CD4-positive, alpha-beta T cell (primary cell): Measurements from ENCODE around the gene PMM2. TPM values are rescaled to one million over a fixed set of nuclear protein-coding genes. Genes with fewer than 3 reads are reported as not detected.

ENCODE experiments used
- ATAC-seq: fragments of 200-7000 bp; cut with Tn5 transposase; one replicate; pipeline ENCODE4 v1.10.0; 2022; ENCODE audit warnings: mild to moderate bottlenecking; ENCODE audit not compliant: poor library complexity
- CTCF ChIA-PET: fragments of 350-600 bp; sonication (Branson Sonifier 250); formaldehyde crosslinking; loops from one replicate; lab custom pipeline; 2021; ENCODE audit warnings: antibody characterized with exemption, inconsistent platforms; lab: Charles Lee
- POLR2A ChIA-PET: fragments of 350-600 bp; sonication (Branson Sonifier 250); formaldehyde crosslinking; loops from one replicate; lab custom pipeline; 2021; ENCODE audit warnings: antibody characterized with exemption, inconsistent platforms; lab: Charles Lee
- DNase-seq, 14 experiments: peaks; one replicate each; pipeline ENCODE4 v3.0.0-alpha.2; 2013 to 2020; ENCODE audit warnings: mixed read lengths in 2 of 14
- H3K27ac ChIP-seq, 2 donors: one replicate each; pipeline versions ENCODE4 v1.5.1 to v1.7.0; 2013; ENCODE audit warnings: low read length in 2 of 2, low read depth in 1 of 2, mild to moderate bottlenecking in 1 of 2
- H3K27me3 ChIP-seq, 2 experiments: 1 replicate in 1 of 2; 2 replicates in 1 of 2; pipeline versions ENCODE4 v1.6.1 to v1.7.0; 2013; ENCODE audit warnings: low read length in 2 of 2, control low read depth in 1 of 2, mild to moderate bottlenecking in 1 of 2, moderate library complexity in 1 of 2; ENCODE audit not compliant: insufficient read depth in 2 of 2, control insufficient read depth in 1 of 2
- H3K36me3 ChIP-seq: one replicate; pipeline ENCODE4 v1.6.1; 2013; ENCODE audit warnings: low read length, control low read depth; ENCODE audit not compliant: insufficient read depth
- H3K4me1 ChIP-seq: one replicate; pipeline ENCODE4 v1.6.1; 2013; ENCODE audit warnings: low read length, control low read depth; ENCODE audit not compliant: insufficient read depth
- H3K4me3 ChIP-seq: one replicate; pipeline ENCODE4 v1.5.1; 2013; ENCODE audit warnings: mild to moderate bottlenecking, low read length, moderate library complexity
- H3K9me3 ChIP-seq, 2 experiments: 1 replicate in 1 of 2; 2 replicates in 1 of 2; pipeline versions ENCODE4 v1.6.1 to v1.7.0; 2013; ENCODE audit warnings: low read length in 2 of 2, mild to moderate bottlenecking in 2 of 2, control low read depth in 1 of 2, moderate library complexity in 1 of 2; ENCODE audit not compliant: control insufficient read depth in 1 of 2, insufficient read depth in 1 of 2
- H3K27ac Mint-ChIP-seq: one replicate; pipeline ENCODE4 v1.8.0; 2020; ENCODE audit warnings: mixed read lengths
- H3K27me3 Mint-ChIP-seq: one replicate; pipeline ENCODE4 v1.8.0; 2021; ENCODE audit warnings: mixed read lengths
- H3K36me3 Mint-ChIP-seq: one replicate; pipeline ENCODE4 v1.8.0; 2021; ENCODE audit warnings: low read depth, mixed read lengths
- H3K4me1 Mint-ChIP-seq: one replicate; pipeline ENCODE4 v1.8.0; 2021; ENCODE audit warnings: low read depth, mixed read lengths
- H3K4me3 Mint-ChIP-seq: one replicate; pipeline ENCODE4 v1.8.0; 2020; ENCODE audit warnings: mild to moderate bottlenecking, mixed read lengths
- H3K9me3 Mint-ChIP-seq: one replicate; pipeline ENCODE4 v1.8.0; 2020; ENCODE audit warnings: mixed read lengths
- CTCF ChIP-seq: fragments of 200-600 bp; IDR thresholded peaks from one replicate; pipeline ENCODE4 v1.8.0; 2022; ENCODE audit warnings: antibody characterized with exemption, mild to moderate bottlenecking
- intact Hi-C, 2 experiments: fragments of 100-400 bp; cut with DNase I in 1 of 2; cut with micrococcal nuclease in 1 of 2; formaldehyde crosslinking; loops; one replicate each; pipeline versions ENCODE4 v1.15.1 to v1.9.0; 2023 to 2025; cut with DNase I, micrococcal nuclease
- total RNA-seq, 174 experiments: library from RNA in 2 of 174; stranded (reverse) in 2 of 174; gene quantifications; one replicate each; pipeline ENCODE4 v1.2.3 and lab custom pipeline; 2021 to 2026

PMM2 gene
- total RNA-seq, 2 experiments from 2014 or later, result 24.2 to 27.0 TPM

GRCh38 chr16:8816967-8817655 is 19.5 kb downstream of the PMM2 start:
- no peaks in the 10 kb centered on the region for H3K9me3 Mint-ChIP-seq
- Histone ChIP-seq H3K27me3 (no peaks in the 10 kb centered on the region), H3K9me3 (no peaks in the 10 kb centered on the region), H3K4me3 (no peak overlapping the region), H3K4me1 (peaks cover 8% of the 10 kb centered on the region), H3K27ac (no peak overlapping the region), H3K36me3 (peaks cover 66% of the 10 kb centered on the region)
- no peak overlapping the region for H3K4me3 Mint-ChIP-seq
- H3K27ac Mint-ChIP-seq, result peak overlapping the region; percentile 9
- TF ChIP-seq CTCF, result no peak
- DNase-seq (peak in 3 of 14 experiments; percentile 21 to 62 (median 23)), ATAC-seq (peak; percentile 94)
- H3K36me3 Mint-ChIP-seq, result peaks cover 79% of the 10 kb centered on the region
- ChIA-PET POLR2A (interaction anchor here (1.0 to 1.7 kb wide), 8 partner anchors 11 to 274 kb away, joined by 3 to 14 read pairs (median 4); partner anchors contain the start of genes CARHSP1, HAPSTR1, PMM2 and TMEM186), CTCF (interaction anchor here (0.8 kb wide), 1 partner anchor 250 kb away, joined by 3 read pairs; no protein-coding TSS in a partner anchor)
- intact Hi-C loops, result loop anchor here in 1 of 2 experiments (5.0 kb wide), 2 partner anchors 50 to 65 kb away; partner anchors contain the start of genes CARHSP1 and LITAFD
- H3K27me3 Mint-ChIP-seq, result no peaks in the 10 kb centered on the region
- H3K4me1 Mint-ChIP-seq, result peaks cover 21% of the 10 kb centered on the region

GRCh38 chr16:8818504-8819270 is 21.0 kb downstream of the PMM2 start:
- Mint-ChIP-seq H3K4me3 (no peak overlapping the region), H3K4me1 (peaks cover 21% of the 10 kb centered on the region), H3K27ac (no peak overlapping the region), H3K36me3 (peaks cover 74% of the 10 kb centered on the region), H3K9me3 (no peaks in the 10 kb centered on the region), H3K27me3 (no peaks in the 10 kb centered on the region)
- POLR2A ChIA-PET, result no interaction called here
- intact Hi-C loops, result loop anchor here in 1 of 2 experiments (5.0 kb wide), 2 partner anchors 49 to 64 kb away; partner anchors contain the start of genes CARHSP1 and LITAFD
- Histone ChIP-seq H3K27ac (no peak overlapping the region), H3K4me3 (no peak overlapping the region), H3K9me3 (no peaks in the 10 kb centered on the region), H3K27me3 (no peaks in the 10 kb centered on the region), H3K4me1 (peaks cover 8% of the 10 kb centered on the region), H3K36me3 (peaks cover 53% of the 10 kb centered on the region)
- CTCF ChIA-PET, result no interaction called here
- DNase-seq (no peak), ATAC-seq (no peak)
- TF ChIP-seq CTCF, result no peak

- Mint-ChIP-seq H3K4me1 (peaks cover 21% of the 10 kb centered on the region), H3K27me3 (no peaks in the 10 kb centered on the region), H3K27ac (no peak overlapping the region), H3K36me3 (peaks cover 72% of the 10 kb centered on the region), H3K9me3 (no peaks in the 10 kb centered on the region), H3K4me3 (no peak overlapping the region)
- H3K27ac ChIP-seq, result no peak overlapping the region
- no peak for DNase-seq
- H3K4me3 ChIP-seq, result no peak overlapping the region
- H3K4me1 ChIP-seq, result peaks cover 8% of the 10 kb centered on the region
- ChIA-PET CTCF (no interaction called here), POLR2A (interaction anchor here (1.6 kb wide), 1 partner anchor 49 kb away, joined by 6 read pairs; the partner anchor contains the start of gene CARHSP1)
- intact Hi-C loops, result loop anchor here in 1 of 2 experiments (5.0 kb wide), 2 partner anchors 48 to 63 kb away; partner anchors contain the start of genes CARHSP1 and LITAFD
- TF ChIP-seq CTCF, result no peak
- no peaks in the 10 kb centered on the region for H3K27me3 ChIP-seq
- no peaks in the 10 kb centered on the region for H3K9me3 ChIP-seq
- peaks cover 45% of the 10 kb centered on the region for H3K36me3 ChIP-seq
- ATAC-seq, result no peak
These were observed 21.9 kb downstream of the PMM2 start for GRCh38 chr16:8819411-8820034.
